Adrenal gland (tissue), 5 donors: ENCODE data around the gene MALL.

ENCODE experiments used
- POLR2A ChIP-seq, 2 donors: fragments of 450-650 bp; IDR thresholded peaks; one replicate each; pipeline ENCODE4 v1.6.1; 2017; ENCODE audit warnings: antibody characterized with exemption in 2 of 2, mild to moderate bottlenecking in 2 of 2, moderate library complexity in 1 of 2
- TF ChIP-seq, protein P1 (sequence below), 6 experiments: fragments of 450-650 bp in 4 of 6; fragments of 200-600 bp in 2 of 6; sonication (generic) in 1 of 6; IDR thresholded peaks; 1 replicate in 5 of 6; 2 replicates in 1 of 6; pipeline versions ENCODE4 v1.5.1 to v1.8.0; 2016 to 2021; ENCODE audit warnings: antibody characterized with exemption in 6 of 6, mild to moderate bottlenecking in 2 of 6, moderate library complexity in 1 of 6
- donor health status: DM: no; HTN: no; CAD: no.

DNA sequence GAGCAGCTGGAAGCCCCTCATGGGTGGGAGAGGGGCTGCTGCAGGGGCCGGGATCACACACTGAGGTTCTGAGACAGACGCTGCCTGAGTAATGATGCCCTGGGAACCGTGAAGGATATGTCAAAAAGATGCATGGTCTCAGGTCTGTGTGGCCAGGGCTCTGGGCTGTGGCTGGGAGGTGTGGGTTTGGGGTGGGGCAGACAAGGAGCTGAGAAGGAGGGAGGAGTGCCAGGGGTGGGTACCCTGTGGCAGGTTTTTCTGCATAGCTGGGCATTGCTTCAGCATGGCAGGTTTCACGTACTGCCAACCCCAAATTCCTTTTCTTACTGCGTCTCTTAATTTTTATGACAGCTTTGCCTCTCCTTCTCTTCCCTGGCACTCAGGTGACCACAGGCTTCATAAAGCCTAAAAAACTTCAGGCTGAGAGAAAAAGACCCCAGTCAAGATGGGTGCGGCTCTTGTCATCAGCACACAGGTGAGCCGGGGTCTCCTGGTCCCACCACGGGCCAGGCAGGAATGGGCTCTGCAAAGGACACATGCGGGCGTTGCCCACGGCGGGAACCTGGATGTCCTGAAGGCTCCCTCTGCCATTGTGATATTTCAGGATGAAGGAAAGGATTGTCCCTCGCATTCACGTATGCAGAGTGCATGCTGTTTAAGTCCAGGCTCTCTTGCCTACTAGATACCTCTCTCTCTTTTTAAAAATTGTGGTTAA, 18.0 kb downstream of the MALL start:
- TF ChIP-seq, protein P1, sequence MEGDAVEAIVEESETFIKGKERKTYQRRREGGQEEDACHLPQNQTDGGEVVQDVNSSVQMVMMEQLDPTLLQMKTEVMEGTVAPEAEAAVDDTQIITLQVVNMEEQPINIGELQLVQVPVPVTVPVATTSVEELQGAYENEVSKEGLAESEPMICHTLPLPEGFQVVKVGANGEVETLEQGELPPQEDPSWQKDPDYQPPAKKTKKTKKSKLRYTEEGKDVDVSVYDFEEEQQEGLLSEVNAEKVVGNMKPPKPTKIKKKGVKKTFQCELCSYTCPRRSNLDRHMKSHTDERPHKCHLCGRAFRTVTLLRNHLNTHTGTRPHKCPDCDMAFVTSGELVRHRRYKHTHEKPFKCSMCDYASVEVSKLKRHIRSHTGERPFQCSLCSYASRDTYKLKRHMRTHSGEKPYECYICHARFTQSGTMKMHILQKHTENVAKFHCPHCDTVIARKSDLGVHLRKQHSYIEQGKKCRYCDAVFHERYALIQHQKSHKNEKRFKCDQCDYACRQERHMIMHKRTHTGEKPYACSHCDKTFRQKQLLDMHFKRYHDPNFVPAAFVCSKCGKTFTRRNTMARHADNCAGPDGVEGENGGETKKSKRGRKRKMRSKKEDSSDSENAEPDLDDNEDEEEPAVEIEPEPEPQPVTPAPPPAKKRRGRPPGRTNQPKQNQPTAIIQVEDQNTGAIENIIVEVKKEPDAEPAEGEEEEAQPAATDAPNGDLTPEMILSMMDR (IDR thresholded peaks at IDR 0.05): no peak
- TF ChIP-seq POLR2A (IDR thresholded peaks at IDR 0.05): no peak
